Measurements from ENCODE around the gene DMRT1.
A peak's percentile ranks its signal among the peaks of the same experiment; 100 is the strongest.
"Not testable (repeated sequence)": the region's sequence is repeated elsewhere in the genome, so short reads cannot be mapped to it uniquely, and the experiment has no call there.

The DMRT1 gene

GRCh38 chr9:994005-994404 is 152.5 kb downstream of the DMRT1 start:
- Histone ChIP-seq H3K9me3 (replicated peaks in 1 of 2; ENCODE audit: control insufficient read depth in 2 of 2, insufficient read depth in 1 of 2, low read depth in 1 of 2, low read length in 2 of 2) (peaks cover 2% of the 10 kb centered on the region in 2 donors), H2BK120ac (ENCODE audit: low read depth, low read length) (no peak overlapping the region), H3K23ac (ENCODE audit: low read depth, low read length, poor library complexity) (no peak overlapping the region), H2BK5ac (ENCODE audit: low read length) (no peak overlapping the region), H4K8ac (ENCODE audit: low read depth, low read length) (no peak overlapping the region), H3K9ac (ENCODE audit: low read depth, low read length, poor library complexity) (no peak overlapping the region), H2AFZ (ENCODE audit: low read length) (no peak overlapping the region), H2AK5ac (ENCODE audit: low read depth, low read length) (no peak overlapping the region), H3K27ac (replicated peaks; ENCODE audit: low read length) (no peak overlapping the region), H3K4me2 (ENCODE audit: insufficient read depth, low read length, poor library complexity, severe bottlenecking) (no peak overlapping the region), H3K18ac (ENCODE audit: low read length) (no peak overlapping the region), H2BK12ac (ENCODE audit: low read length) (no peak overlapping the region), H3K36me3 (replicated peaks in 1 of 2; ENCODE audit: control insufficient read depth in 2 of 2, insufficient read depth in 2 of 2, low read length in 2 of 2) (no peaks in the 10 kb centered on the region), H2BK15ac (ENCODE audit: low read length) (no peak overlapping the region), H3K4me3 (ENCODE audit: low read length in 2 of 2) (no peak overlapping the region), H4K91ac (ENCODE audit: low read depth, low read length, poor library complexity) (no peak overlapping the region), H3K4me1 (ENCODE audit: control insufficient read depth in 2 of 2, insufficient read depth in 1 of 2, low read depth in 1 of 2, low read length in 2 of 2) (no peaks in the 10 kb centered on the region), H3K14ac (ENCODE audit: low read length) (no peak overlapping the region), H3K79me1 (ENCODE audit: low read depth, low read length) (no peaks in the 10 kb centered on the region), H3K4ac (ENCODE audit: low read length) (no peak overlapping the region), H3K27me3 (ENCODE audit: control insufficient read depth in 3 of 3, insufficient read depth in 3 of 3, low read depth in 1 of 3, low read length in 3 of 3) (no peaks in the 10 kb centered on the region)
- no peak for DNase-seq (ENCODE audit: low spot score)
- no CpG with 5 or more reads among the region's 4 CpGs for WGBS, 2 donors (ENCODE audit: extremely low coverage in 2 of 2, insufficient read length in 2 of 2, insufficient replicate concordance in 1 of 2)

DNA sequence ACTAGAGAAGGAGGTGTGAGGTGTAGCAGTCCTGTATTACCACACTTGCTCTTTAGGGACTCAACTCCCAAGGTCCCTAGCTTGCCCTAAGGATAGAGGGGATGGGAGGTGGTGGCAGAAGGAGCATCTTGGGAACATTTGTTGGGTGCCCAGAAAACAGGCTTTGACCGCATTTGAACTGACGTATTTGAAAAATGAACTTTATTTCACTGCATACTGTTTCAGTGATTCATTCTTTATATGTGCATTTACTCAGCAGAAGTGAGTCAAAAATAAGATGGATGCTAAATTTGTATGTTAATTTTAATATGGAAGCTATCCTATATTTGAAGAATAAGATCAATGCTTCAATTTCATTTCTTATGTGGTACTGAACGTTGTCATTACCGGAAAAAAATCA is 153.7 kb downstream of the DMRT1 start:
- H3K4me3 ChIP-seq (ENCODE audit: low read length in 2 of 2): no peak overlapping the region
- H3K4me2 ChIP-seq (ENCODE audit: insufficient read depth, low read length, poor library complexity, severe bottlenecking): no peak overlapping the region
- no peaks in the 10 kb centered on the region for H3K27me3 ChIP-seq (ENCODE audit: control insufficient read depth in 3 of 3, insufficient read depth in 3 of 3, low read depth in 1 of 3, low read length in 3 of 3)
- no peak overlapping the region for H4K91ac ChIP-seq (ENCODE audit: low read depth, low read length, poor library complexity)
- H3K4ac ChIP-seq (ENCODE audit: low read length): no peak overlapping the region
- WGBS, 2 donors (ENCODE audit: extremely low coverage in 2 of 2, insufficient read length in 2 of 2, insufficient replicate concordance in 1 of 2): no CpG with 5 or more reads among the region's 4 CpGs
- H3K9ac ChIP-seq (ENCODE audit: low read depth, low read length, poor library complexity): no peak overlapping the region
- H3K79me1 ChIP-seq (ENCODE audit: low read depth, low read length): no peaks in the 10 kb centered on the region
- H3K9me3 ChIP-seq (replicated peaks in 1 of 2; ENCODE audit: control insufficient read depth in 2 of 2, insufficient read depth in 1 of 2, low read depth in 1 of 2, low read length in 2 of 2): peaks cover 5 to 7% of the 10 kb centered on the region in 2 donors
- H3K4me1 ChIP-seq (ENCODE audit: control insufficient read depth in 2 of 2, insufficient read depth in 1 of 2, low read depth in 1 of 2, low read length in 2 of 2): no peaks in the 10 kb centered on the region
- H3K14ac ChIP-seq (ENCODE audit: low read length): no peak overlapping the region
- no peak overlapping the region for H2BK5ac ChIP-seq (ENCODE audit: low read length)
- no peak overlapping the region for H3K27ac ChIP-seq (replicated peaks; ENCODE audit: low read length)
- DNase-seq (ENCODE audit: low spot score): no peak
- H2BK15ac ChIP-seq (ENCODE audit: low read length): no peak overlapping the region
- H4K8ac ChIP-seq (ENCODE audit: low read depth, low read length): no peak overlapping the region
- H3K36me3 ChIP-seq (replicated peaks in 1 of 2; ENCODE audit: control insufficient read depth in 2 of 2, insufficient read depth in 2 of 2, low read length in 2 of 2): no peaks in the 10 kb centered on the region
- H3K23ac ChIP-seq (ENCODE audit: low read depth, low read length, poor library complexity): no peak overlapping the region
- H2AK5ac ChIP-seq (ENCODE audit: low read depth, low read length): no peak overlapping the region
- H2BK120ac ChIP-seq (ENCODE audit: low read depth, low read length): no peak overlapping the region
- no peak overlapping the region for H2AFZ ChIP-seq (ENCODE audit: low read length)
- H3K18ac ChIP-seq (ENCODE audit: low read length): no peak overlapping the region
- no peak overlapping the region for H2BK12ac ChIP-seq (ENCODE audit: low read length)

GRCh38 chr9:995781-996180 is 154.3 kb downstream of the DMRT1 start:
- Histone ChIP-seq H4K91ac (ENCODE audit: low read depth, low read length, poor library complexity) (no peak overlapping the region), H3K27me3 (ENCODE audit: control insufficient read depth in 3 of 3, insufficient read depth in 3 of 3, low read depth in 1 of 3, low read length in 3 of 3) (no peaks in the 10 kb centered on the region), H2BK15ac (ENCODE audit: low read length) (no peak overlapping the region), H3K4me2 (ENCODE audit: insufficient read depth, low read length, poor library complexity, severe bottlenecking) (no peak overlapping the region), H2BK120ac (ENCODE audit: low read depth, low read length) (no peak overlapping the region), H2AFZ (ENCODE audit: low read length) (no peak overlapping the region), H3K36me3 (replicated peaks in 1 of 2; ENCODE audit: control insufficient read depth in 2 of 2, insufficient read depth in 2 of 2, low read length in 2 of 2) (no peaks in the 10 kb centered on the region), H2AK5ac (ENCODE audit: low read depth, low read length) (no peak overlapping the region), H3K27ac (replicated peaks; ENCODE audit: low read length) (no peak overlapping the region), H2BK5ac (ENCODE audit: low read length) (no peak overlapping the region), H3K4me3 (ENCODE audit: low read length in 2 of 2) (no peak overlapping the region), H3K18ac (ENCODE audit: low read length) (no peak overlapping the region), H3K4me1 (ENCODE audit: control insufficient read depth in 2 of 2, insufficient read depth in 1 of 2, low read depth in 1 of 2, low read length in 2 of 2) (no peaks in the 10 kb centered on the region), H3K14ac (ENCODE audit: low read length) (no peak overlapping the region), H2BK12ac (ENCODE audit: low read length) (no peak overlapping the region), H3K79me1 (ENCODE audit: low read depth, low read length) (no peaks in the 10 kb centered on the region), H3K4ac (ENCODE audit: low read length) (no peak overlapping the region), H3K23ac (ENCODE audit: low read depth, low read length, poor library complexity) (no peak overlapping the region), H4K8ac (ENCODE audit: low read depth, low read length) (no peak overlapping the region), H3K9me3 (replicated peaks in 1 of 2; ENCODE audit: control insufficient read depth in 2 of 2, insufficient read depth in 1 of 2, low read depth in 1 of 2, low read length in 2 of 2) (peaks cover 5 to 7% of the 10 kb centered on the region in 2 donors), H3K9ac (ENCODE audit: low read depth, low read length, poor library complexity) (no peak overlapping the region)
- no CpG with 5 or more reads among the region's 3 CpGs for WGBS, 2 donors (ENCODE audit: extremely low coverage in 2 of 2, insufficient read length in 2 of 2, insufficient replicate concordance in 1 of 2)
- no peak for DNase-seq (ENCODE audit: low spot score)

- not testable (repeated sequence) for DNase-seq (ENCODE audit: low spot score); H2BK15ac ChIP-seq (ENCODE audit: low read length); H3K4ac ChIP-seq (ENCODE audit: low read length); H3K9ac ChIP-seq (ENCODE audit: low read depth, low read length, poor library complexity); H3K27ac ChIP-seq (replicated peaks; ENCODE audit: low read length); H3K79me1 ChIP-seq (ENCODE audit: low read depth, low read length); H2AK5ac ChIP-seq (ENCODE audit: low read depth, low read length); H3K23ac ChIP-seq (ENCODE audit: low read depth, low read length, poor library complexity); H3K27me3 ChIP-seq (ENCODE audit: control insufficient read depth in 3 of 3, insufficient read depth in 3 of 3, low read depth in 1 of 3, low read length in 3 of 3); H3K36me3 ChIP-seq (replicated peaks in 1 of 2; ENCODE audit: control insufficient read depth in 2 of 2, insufficient read depth in 2 of 2, low read length in 2 of 2); H2BK12ac ChIP-seq (ENCODE audit: low read length); H4K8ac ChIP-seq (ENCODE audit: low read depth, low read length); H3K9me3 ChIP-seq (replicated peaks in 1 of 2; ENCODE audit: control insufficient read depth in 2 of 2, insufficient read depth in 1 of 2, low read depth in 1 of 2, low read length in 2 of 2); H3K4me2 ChIP-seq (ENCODE audit: insufficient read depth, low read length, poor library complexity, severe bottlenecking); H3K4me3 ChIP-seq (ENCODE audit: low read length in 2 of 2); H4K91ac ChIP-seq (ENCODE audit: low read depth, low read length, poor library complexity); H3K14ac ChIP-seq (ENCODE audit: low read length); H3K4me1 ChIP-seq (ENCODE audit: control insufficient read depth in 2 of 2, insufficient read depth in 1 of 2, low read depth in 1 of 2, low read length in 2 of 2); H2AFZ ChIP-seq (ENCODE audit: low read length); H2BK5ac ChIP-seq (ENCODE audit: low read length); H2BK120ac ChIP-seq (ENCODE audit: low read depth, low read length)
- H3K18ac ChIP-seq (ENCODE audit: low read length): peak overlapping the region; percentile 48
- no CpG with 5 or more reads among the region's 55 CpGs for WGBS, 2 donors (ENCODE audit: extremely low coverage in 2 of 2, insufficient read length in 2 of 2, insufficient replicate concordance in 1 of 2)
These were observed 157.0 kb downstream of the DMRT1 start for GRCh38 chr9:998299-999110.

Measured in neuronal stem cell (in vitro differentiated cells).